DMS 273 (cell line): Measurements from ENCODE around the gene C1orf174.

Experiments used
- DNase-seq: peaks from one replicate; lab custom pipeline; 2025; ENCODE audit not compliant: unreplicated experiment; lab: John Stamatoyannopoulos, UW

Gene C1orf174

GRCh38 chr1:3898475-3898735, 1.7 kb downstream of the C1orf174 start:
- no peak for DNase-seq

GRCh38 chr1:3896396-3897000, 3.6 kb downstream of the C1orf174 start:
- DNase-seq = no peak

GRCh38 chr1:3895951-3896325, 4.1 kb downstream of the C1orf174 start:
- DNase-seq = no peak

- no peak for DNase-seq
Observed at GRCh38 chr1:3895279-3895950, 4.7 kb downstream of the C1orf174 start.

- DNase-seq = no peak
Observed at GRCh38 chr1:3894626-3895278, 5.3 kb downstream of the C1orf174 start.

GRCh38 chr1:3893190-3893589, 6.9 kb downstream of the C1orf174 start:
- no peak for DNase-seq

GRCh38 chr1:3892748-3893147, 7.3 kb downstream of the C1orf174 start:
- DNase-seq = no peak

- no peak for DNase-seq
Observed at GRCh38 chr1:3891329-3891865, 8.7 kb downstream of the C1orf174 start.

- DNase-seq = no peak
Observed at GRCh38 chr1:3890389-3891328, 9.4 kb downstream of the C1orf174 start.

GRCh38 chr1:3889936-3890335, 10.1 kb downstream of the C1orf174 start:
- DNase-seq = no peak

- no peak for DNase-seq
Observed at GRCh38 chr1:3888301-3888700, 11.8 kb downstream of the C1orf174 start.

- no peak for DNase-seq
Observed at GRCh38 chr1:3886691-3887090, 13.4 kb downstream of the C1orf174 start.

GRCh38 chr1:3886106-3886670, 13.9 kb downstream of the C1orf174 start:
- no peak for DNase-seq

- DNase-seq = no peak
Observed at GRCh38 chr1:3885611-3886010, 14.5 kb downstream of the C1orf174 start.

- DNase-seq = no peak
Observed at GRCh38 chr1:3884966-3885365, 15.1 kb downstream of the C1orf174 start.

- DNase-seq = no peak
Observed at GRCh38 chr1:3883194-3883925, 16.7 kb downstream of the C1orf174 start.

GRCh38 chr1:3881193-3881480, 18.9 kb downstream of the C1orf174 start:
- no peak for DNase-seq

GRCh38 chr1:3880429-3881192, 19.5 kb downstream of the C1orf174 start:
- no peak for DNase-seq

GRCh38 chr1:3879787-3880428, 20.2 kb downstream of the C1orf174 start:
- DNase-seq = no peak
